IPS-15b (cell line): ENCODE results near the gene SLC39A8.
A peak's percentile ranks its signal among the peaks of the same experiment; 100 is the strongest.
"Not testable (repeated sequence)": the region's sequence is repeated elsewhere in the genome, so short reads cannot be mapped to it uniquely, and the experiment has no call there.

Experiments used
- H3K27me3 ChIP-seq: one replicate; pipeline ENCODE4 v1.6.1; 2013; ENCODE audit warnings: low read length; ENCODE audit not compliant: control insufficient read depth, insufficient read depth
- H3K36me3 ChIP-seq: one replicate; pipeline ENCODE4 v1.6.1; 2013; ENCODE audit warnings: low read length; ENCODE audit not compliant: control insufficient read depth, insufficient read depth
- H3K4me1 ChIP-seq: one replicate; pipeline ENCODE4 v1.6.1; 2013; ENCODE audit warnings: mild to moderate bottlenecking, low read length; ENCODE audit not compliant: control insufficient read depth, insufficient read depth
- H3K4me3 ChIP-seq: one replicate; pipeline ENCODE4 v1.5.1; 2013; ENCODE audit warnings: low read depth, low read length
- H3K9ac ChIP-seq: one replicate; pipeline ENCODE4 v1.6.1; 2013; ENCODE audit warnings: low read depth, mild to moderate bottlenecking, low read length
- H3K9me3 ChIP-seq: one replicate; pipeline ENCODE4 v1.6.1; 2013; ENCODE audit warnings: mild to moderate bottlenecking, low read length; ENCODE audit not compliant: control insufficient read depth, insufficient read depth

SLC39A8 gene

GRCh38 chr4:102344954-102345794 is at the start of gene SLC39A8:
TSS of gene SLC39A8 (minus strand) at chr4:102345482. CDS start at chr4:102344662, 820 bp downstream.
- Histone ChIP-seq H3K36me3 (no peaks in the 10 kb centered on the region), H3K9ac (no peak within 1 kb of the TSS), H3K4me3 (peak within 1 kb of the TSS; percentile 77), H3K27me3 (peaks cover 35% of the 10 kb centered on the region), H3K4me1 (peaks cover 12% of the 10 kb centered on the region), H3K9me3 (no peaks in the 10 kb centered on the region)

- Histone ChIP-seq H3K36me3 (no peaks in the 10 kb centered on the region), H3K9me3 (no peaks in the 10 kb centered on the region), H3K9ac (no peak overlapping the region), H3K4me3 (no peak overlapping the region), H3K27me3 (no peaks in the 10 kb centered on the region), H3K4me1 (peaks cover 11% of the 10 kb centered on the region)
Measured at GRCh38 chr4:102392033-102392744, 46.9 kb upstream of the SLC39A8 start.

GRCh38 chr4:102390438-102390837 is 45.2 kb upstream of the SLC39A8 start:
- peaks cover 11% of the 10 kb centered on the region for H3K4me1 ChIP-seq
- H3K4me3 ChIP-seq: no peak overlapping the region

GRCh38 chr4:102388611-102389010 is 43.3 kb upstream of the SLC39A8 start:
- H3K27me3 ChIP-seq: no peaks in the 10 kb centered on the region
- no peaks in the 10 kb centered on the region for H3K36me3 ChIP-seq
- peaks cover 11% of the 10 kb centered on the region for H3K4me1 ChIP-seq
- H3K4me3 ChIP-seq: no peak overlapping the region
- no peaks in the 10 kb centered on the region for H3K9me3 ChIP-seq
- H3K9ac ChIP-seq: no peak overlapping the region

More at GRCh38 chr4:102390438-102390837, 45.2 kb upstream of the SLC39A8 start:
- Histone ChIP-seq H3K27me3 (no peaks in the 10 kb centered on the region), H3K9ac (no peak overlapping the region), H3K9me3 (no peaks in the 10 kb centered on the region), H3K36me3 (no peaks in the 10 kb centered on the region)

- H3K36me3 ChIP-seq: no peaks in the 10 kb centered on the region
- peaks cover 11% of the 10 kb centered on the region for H3K4me1 ChIP-seq
- H3K9me3 ChIP-seq: no peaks in the 10 kb centered on the region
- no peaks in the 10 kb centered on the region for H3K27me3 ChIP-seq
- no peak overlapping the region for H3K4me3 ChIP-seq
- H3K9ac ChIP-seq: no peak overlapping the region
Measured at GRCh38 chr4:102387552-102388150, 42.4 kb upstream of the SLC39A8 start.

DNA sequence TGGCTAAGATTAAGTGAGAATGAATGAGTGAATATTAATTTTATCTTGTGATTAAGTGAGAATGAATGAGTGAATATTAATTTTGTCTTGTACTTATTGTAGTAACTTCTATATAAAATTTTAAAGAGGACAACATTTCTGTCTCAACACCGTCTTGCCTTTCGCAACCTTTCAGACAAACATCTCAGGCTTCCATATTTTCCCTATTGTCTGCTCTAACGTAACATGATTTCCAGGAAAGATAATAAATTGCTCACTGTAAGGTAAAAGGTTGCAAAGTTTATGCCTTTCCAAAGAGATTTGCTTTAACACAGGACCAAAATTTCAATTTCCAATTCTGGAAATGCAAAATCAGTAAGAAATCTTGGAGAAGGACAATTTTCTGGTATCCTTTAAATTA is 41.7 kb upstream of the SLC39A8 start:
- no peaks in the 10 kb centered on the region for H3K27me3 ChIP-seq
- H3K4me1 ChIP-seq: peaks cover 11% of the 10 kb centered on the region
- H3K4me3 ChIP-seq: no peak overlapping the region
- no peak overlapping the region for H3K9ac ChIP-seq
- no peaks in the 10 kb centered on the region for H3K9me3 ChIP-seq
- H3K36me3 ChIP-seq: no peaks in the 10 kb centered on the region

DNA sequence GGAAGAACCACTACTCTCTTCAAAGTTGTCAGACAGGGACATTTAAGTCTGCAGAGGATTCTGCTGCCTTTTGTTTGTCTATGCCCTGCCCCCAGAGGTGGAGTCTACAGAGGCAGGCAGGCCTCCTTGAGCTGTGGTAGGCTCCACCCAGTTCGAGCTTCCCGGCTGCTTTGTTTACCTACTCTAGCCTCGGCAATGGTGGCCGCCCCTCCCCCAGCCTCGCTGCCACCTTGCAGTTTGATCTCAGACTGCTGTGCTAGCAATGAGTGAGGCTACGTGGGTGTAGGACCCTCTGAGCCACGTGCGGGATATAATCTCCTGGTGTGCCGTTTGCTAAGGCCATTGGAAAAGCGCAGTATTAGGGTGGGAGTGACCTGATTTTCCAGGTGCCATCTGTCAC is 35.0 kb upstream of the SLC39A8 start:
- H3K27me3 ChIP-seq, H3K36me3 ChIP-seq, H3K4me1 ChIP-seq, H3K9ac ChIP-seq, H3K4me3 ChIP-seq, H3K9me3 ChIP-seq: not testable (repeated sequence)

GRCh38 chr4:102362922-102363432 is 17.7 kb upstream of the SLC39A8 start:
- H3K9ac ChIP-seq: no peak overlapping the region
- H3K4me1 ChIP-seq: no peaks in the 10 kb centered on the region
- H3K9me3 ChIP-seq: no peaks in the 10 kb centered on the region
- H3K36me3 ChIP-seq: no peaks in the 10 kb centered on the region
- no peaks in the 10 kb centered on the region for H3K27me3 ChIP-seq
- H3K4me3 ChIP-seq: no peak overlapping the region

- H3K9me3 ChIP-seq: no peaks in the 10 kb centered on the region
- no peak overlapping the region for H3K9ac ChIP-seq
Measured at GRCh38 chr4:102358128-102358527, 12.8 kb upstream of the SLC39A8 start.

GRCh38 chr4:102357637-102358036 is 12.4 kb upstream of the SLC39A8 start:
- H3K4me3 ChIP-seq: not testable (repeated sequence)

More at GRCh38 chr4:102358128-102358527, 12.8 kb upstream of the SLC39A8 start:
- H3K4me1 ChIP-seq: no peaks in the 10 kb centered on the region
- no peak overlapping the region for H3K4me3 ChIP-seq
- no peaks in the 10 kb centered on the region for H3K27me3 ChIP-seq
- H3K36me3 ChIP-seq: no peaks in the 10 kb centered on the region

DNA sequence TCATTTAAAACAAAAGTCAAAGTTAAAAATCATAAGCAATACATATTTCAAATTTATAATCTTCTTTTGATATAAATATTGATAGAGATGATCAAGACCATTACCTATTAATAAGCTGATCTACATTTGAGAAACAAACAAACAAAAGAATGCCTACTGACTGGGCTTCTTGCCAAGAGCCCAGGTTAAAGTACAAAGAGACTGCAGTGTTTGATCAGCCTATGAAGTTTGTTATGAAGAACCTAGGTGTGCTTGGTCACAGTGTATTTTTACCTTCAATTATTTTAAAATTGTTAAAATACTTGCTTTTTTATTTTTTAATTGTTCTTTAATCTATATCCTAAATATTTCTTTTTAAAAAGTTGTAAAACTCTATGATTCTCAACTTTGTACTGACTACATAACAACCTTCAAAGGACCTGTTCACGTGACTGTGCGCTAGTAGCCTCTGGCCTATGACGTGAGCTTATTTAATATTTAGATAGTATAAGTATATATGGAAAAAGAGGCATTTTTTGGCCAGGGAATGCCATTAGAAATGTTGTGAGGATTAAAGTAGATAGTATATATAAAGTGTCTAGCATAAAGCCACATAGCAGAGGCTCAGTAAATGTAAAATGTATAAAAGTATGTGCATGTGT is 11.4 kb upstream of the SLC39A8 start:
- no peak overlapping the region for H3K4me3 ChIP-seq
- no peaks in the 10 kb centered on the region for H3K36me3 ChIP-seq
- H3K4me1 ChIP-seq: no peaks in the 10 kb centered on the region
- no peaks in the 10 kb centered on the region for H3K9me3 ChIP-seq
- no peaks in the 10 kb centered on the region for H3K27me3 ChIP-seq
- no peak overlapping the region for H3K9ac ChIP-seq

More at GRCh38 chr4:102357637-102358036, 12.4 kb upstream of the SLC39A8 start:
- H3K36me3 ChIP-seq, H3K4me1 ChIP-seq, H3K9me3 ChIP-seq, H3K9ac ChIP-seq, H3K27me3 ChIP-seq: not testable (repeated sequence)
